WTC11 (cell line): ENCODE data around the gene HLA-F. TPM values are rescaled to one million over a fixed set of nuclear protein-coding genes. Genes with fewer than 3 reads are reported as not detected.

Experiments used
- ATAC-seq: fragments of 200-7000 bp; cut with Tn5 transposase; 2 replicates; pipeline ENCODE4 v1.10.0; 2021; ENCODE audit warnings: mild to moderate bottlenecking, moderate library complexity
- CTCF ChIA-PET: fragments of 300-600 bp; sonication (Branson Sonifier 250); formaldehyde crosslinking; loops from one replicate; lab custom pipeline; 2021; ENCODE audit warnings: antibody characterized with exemption; lab: Charles Lee
- POLR2A ChIA-PET: fragments of 350-600 bp; sonication (Branson Sonifier 250); formaldehyde crosslinking; loops from one replicate; lab custom pipeline; 2021; ENCODE audit warnings: antibody characterized with exemption; lab: Charles Lee
- DNase-seq: peaks from one replicate; pipeline ENCODE4 v3.0.0; 2021; ENCODE audit warnings: low spot score
- H3K27ac Mint-ChIP-seq: 2 replicates; pipeline ENCODE4 v1.8.0; 2021; ENCODE audit warnings: mixed read lengths
- H3K27me3 Mint-ChIP-seq: 2 replicates; pipeline ENCODE4 v1.8.0; 2021; ENCODE audit warnings: low read depth, mild to moderate bottlenecking, moderate library complexity, mixed read lengths
- H3K36me3 Mint-ChIP-seq: 2 replicates; pipeline ENCODE4 v1.8.0; 2021; ENCODE audit warnings: mixed read lengths
- H3K4me1 Mint-ChIP-seq: 2 replicates; pipeline ENCODE4 v1.8.0; 2022; ENCODE audit warnings: mixed read lengths
- H3K4me3 Mint-ChIP-seq: 2 replicates; pipeline ENCODE4 v1.8.0; 2021; ENCODE audit warnings: mild to moderate bottlenecking, moderate library complexity, mixed read lengths
- H3K9me3 Mint-ChIP-seq: 2 replicates; pipeline ENCODE4 v1.8.0; 2021; ENCODE audit warnings: mixed read lengths
- AR ChIP-seq: fragments of 250-450 bp; sonication (Bioruptor Pico); IDR thresholded peaks from 2 replicates; pipeline ENCODE4 v1.9.0; 2021; ENCODE audit warnings: mild to moderate bottlenecking
- ETV6 ChIP-seq: sonication (generic); formaldehyde crosslinking; IDR thresholded peaks from 2 replicates; pipeline ENCODE4 v1.8.1; 2022; ENCODE audit warnings: mild to moderate bottlenecking, missing genetic modification reagents
- GABPB1 ChIP-seq: sonication (generic); formaldehyde crosslinking; IDR thresholded peaks from 2 replicates; pipeline ENCODE4 v1.8.1; 2023; ENCODE audit warnings: mild to moderate bottlenecking, missing genetic modification reagents
- HMGXB4 ChIP-seq: sonication (generic); formaldehyde crosslinking; IDR thresholded peaks from 2 replicates; pipeline ENCODE4 v1.8.1; 2023; ENCODE audit warnings: mild to moderate bottlenecking, moderate library complexity, missing genetic modification reagents
- JUN ChIP-seq: sonication (generic); formaldehyde crosslinking; IDR thresholded peaks from 2 replicates; pipeline ENCODE4 v1.8.0; 2023; ENCODE audit warnings: mild to moderate bottlenecking, missing genetic modification reagents
- KAT7 ChIP-seq: sonication (generic); formaldehyde crosslinking; IDR thresholded peaks from 2 replicates; pipeline ENCODE4 v1.8.1; 2023; ENCODE audit warnings: missing genetic modification reagents, mild to moderate bottlenecking, borderline replicate concordance
- MXD4 ChIP-seq: fragments of 250-450 bp; sonication (Bioruptor Pico); IDR thresholded peaks from 2 replicates; pipeline ENCODE4 v1.8.0; 2021; ENCODE audit warnings: mild to moderate bottlenecking, moderate library complexity, borderline replicate concordance
- NFATC4 ChIP-seq: fragments of 250-450 bp; sonication (Bioruptor Pico); IDR thresholded peaks from 2 replicates; pipeline ENCODE4 v1.9.0; 2021; ENCODE audit warnings: mild to moderate bottlenecking
- PREB ChIP-seq: sonication (generic); formaldehyde crosslinking; IDR thresholded peaks from 2 replicates; pipeline ENCODE4 v1.8.1; 2022; ENCODE audit warnings: mild to moderate bottlenecking, missing genetic modification reagents, moderate library complexity, borderline replicate concordance
- RELA ChIP-seq: sonication (generic); formaldehyde crosslinking; IDR thresholded peaks from 2 replicates; pipeline ENCODE4 v1.8.1; 2022; ENCODE audit warnings: missing genetic modification reagents, mild to moderate bottlenecking, borderline replicate concordance
- SMAD3 ChIP-seq: sonication (generic); formaldehyde crosslinking; IDR thresholded peaks from 2 replicates; pipeline ENCODE4 v1.8.0; 2022; ENCODE audit warnings: missing genetic modification reagents, mild to moderate bottlenecking, borderline replicate concordance
- USF1 ChIP-seq: sonication (generic); formaldehyde crosslinking; IDR thresholded peaks from 2 replicates; pipeline ENCODE4 v1.8.0; 2022; ENCODE audit warnings: mild to moderate bottlenecking, missing genetic modification reagents
- ZNF138 ChIP-seq: sonication (generic); formaldehyde crosslinking; conservative IDR thresholded peaks from 2 replicates; pipeline ENCODE4 v1.8.1; 2022; ENCODE audit warnings: mild to moderate bottlenecking, moderate library complexity, missing genetic modification reagents
- ZNF232 ChIP-seq: sonication (generic); formaldehyde crosslinking; IDR thresholded peaks from 2 replicates; pipeline ENCODE4 v1.8.0; 2022; ENCODE audit warnings: mild to moderate bottlenecking, missing genetic modification reagents
- ZNF281 ChIP-seq: sonication (generic); formaldehyde crosslinking; IDR thresholded peaks from 2 replicates; pipeline ENCODE4 v1.8.0; 2023; ENCODE audit warnings: mild to moderate bottlenecking, missing genetic modification reagents
- total RNA-seq: library from RNA; stranded (reverse); gene quantifications from 3 replicates; pipeline ENCODE4 v1.2.3, GENCODE V29; 2021
- TF ChIP-seq, protein P1 (sequence below): sonication (generic); formaldehyde crosslinking; IDR thresholded peaks from 2 replicates; pipeline ENCODE4 v1.8.1; 2022; ENCODE audit warnings: missing genetic modification reagents, borderline replicate concordance
- TF ChIP-seq, protein P2 (sequence below): sonication (generic); formaldehyde crosslinking; conservative IDR thresholded peaks from 2 replicates; pipeline ENCODE4 v1.8.1; 2022; ENCODE audit warnings: mild to moderate bottlenecking, missing genetic modification reagents
- TF ChIP-seq, protein P3 (sequence below): fragments of 250-450 bp; sonication (Bioruptor Pico); conservative IDR thresholded peaks from 2 replicates; pipeline ENCODE4 v1.9.0; 2021; ENCODE audit warnings: mild to moderate bottlenecking
- TF ChIP-seq, protein P4 (sequence below): sonication (generic); formaldehyde crosslinking; IDR thresholded peaks from 2 replicates; pipeline ENCODE4 v1.8.1; 2023; ENCODE audit warnings: mild to moderate bottlenecking, missing genetic modification reagents, moderate library complexity

HLA-F gene
- total RNA-seq, 1 experiment from 2014 or later, result 7.5 TPM

GRCh38 chr6:29730575-29731126 is 7.4 kb downstream of the HLA-F start:
- Mint-ChIP-seq H3K27me3 (peaks cover 61% of the 10 kb centered on the region), H3K36me3 (no peaks in the 10 kb centered on the region; the same call in 1 of the 2 replicates), H3K4me3 (no peak overlapping the region), H3K27ac (no peak overlapping the region), H3K4me1 (no peaks in the 10 kb centered on the region), H3K9me3 (no peaks in the 10 kb centered on the region)
- ChIA-PET CTCF (interaction anchor here (1.6 kb wide), 1 partner anchor 35 kb away, joined by 4 read pairs; no protein-coding TSS in a partner anchor), POLR2A (no interaction called here)
- ATAC-seq, result no peak
- no peak for DNase-seq
- no peak for TF ChIP-seq HMGXB4 (CRISPR knock-in tag)
- no peak for TF ChIP-seq MXD4 (CRISPR knock-in tag)
- no peak for TF ChIP-seq PREB (CRISPR knock-in tag)
- TF ChIP-seq, protein P1, sequence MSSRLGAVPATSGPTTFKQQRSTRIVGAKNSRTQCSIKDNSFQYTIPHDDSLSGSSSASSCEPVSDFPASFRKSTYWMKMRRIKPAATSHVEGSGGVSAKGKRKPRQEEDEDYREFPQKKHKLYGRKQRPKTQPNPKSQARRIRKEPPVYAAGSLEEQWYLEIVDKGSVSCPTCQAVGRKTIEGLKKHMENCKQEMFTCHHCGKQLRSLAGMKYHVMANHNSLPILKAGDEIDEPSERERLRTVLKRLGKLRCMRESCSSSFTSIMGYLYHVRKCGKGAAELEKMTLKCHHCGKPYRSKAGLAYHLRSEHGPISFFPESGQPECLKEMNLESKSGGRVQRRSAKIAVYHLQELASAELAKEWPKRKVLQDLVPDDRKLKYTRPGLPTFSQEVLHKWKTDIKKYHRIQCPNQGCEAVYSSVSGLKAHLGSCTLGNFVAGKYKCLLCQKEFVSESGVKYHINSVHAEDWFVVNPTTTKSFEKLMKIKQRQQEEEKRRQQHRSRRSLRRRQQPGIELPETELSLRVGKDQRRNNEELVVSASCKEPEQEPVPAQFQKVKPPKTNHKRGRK (CRISPR knock-in tag), result no peak
- TF ChIP-seq SMAD3 (CRISPR knock-in tag), result no peak
- no peak for TF ChIP-seq USF1 (CRISPR knock-in tag)
- TF ChIP-seq ZNF281, result no peak
- no peak for TF ChIP-seq ZNF232
- TF ChIP-seq GABPB1, result no peak
- TF ChIP-seq NFATC4 (CRISPR knock-in tag), result no peak
- no peak for TF ChIP-seq ETV6
- TF ChIP-seq JUN (CRISPR knock-in tag), result no peak

- Mint-ChIP-seq H3K4me3 (no peak overlapping the region), H3K27me3 (peaks cover 59% of the 10 kb centered on the region), H3K9me3 (no peaks in the 10 kb centered on the region), H3K27ac (no peak overlapping the region), H3K36me3 (no peaks in the 10 kb centered on the region), H3K4me1 (no peaks in the 10 kb centered on the region)
- ATAC-seq (no peak), DNase-seq (no peak)
- CTCF ChIA-PET, result interaction anchor here (1.6 kb wide), 1 partner anchor 35 kb away, joined by 4 read pairs; no protein-coding TSS in a partner anchor
- POLR2A ChIA-PET, result no interaction called here
- TF ChIP-seq RELA (CRISPR knock-in tag) (no peak), KAT7 (CRISPR knock-in tag) (no peak), AR (no peak), ZNF138 (CRISPR knock-in tag) (no peak)
- TF ChIP-seq, protein P2, sequence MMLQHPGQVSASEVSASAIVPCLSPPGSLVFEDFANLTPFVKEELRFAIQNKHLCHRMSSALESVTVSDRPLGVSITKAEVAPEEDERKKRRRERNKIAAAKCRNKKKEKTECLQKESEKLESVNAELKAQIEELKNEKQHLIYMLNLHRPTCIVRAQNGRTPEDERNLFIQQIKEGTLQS (CRISPR knock-in tag), result no peak
- TF ChIP-seq, protein P3, sequence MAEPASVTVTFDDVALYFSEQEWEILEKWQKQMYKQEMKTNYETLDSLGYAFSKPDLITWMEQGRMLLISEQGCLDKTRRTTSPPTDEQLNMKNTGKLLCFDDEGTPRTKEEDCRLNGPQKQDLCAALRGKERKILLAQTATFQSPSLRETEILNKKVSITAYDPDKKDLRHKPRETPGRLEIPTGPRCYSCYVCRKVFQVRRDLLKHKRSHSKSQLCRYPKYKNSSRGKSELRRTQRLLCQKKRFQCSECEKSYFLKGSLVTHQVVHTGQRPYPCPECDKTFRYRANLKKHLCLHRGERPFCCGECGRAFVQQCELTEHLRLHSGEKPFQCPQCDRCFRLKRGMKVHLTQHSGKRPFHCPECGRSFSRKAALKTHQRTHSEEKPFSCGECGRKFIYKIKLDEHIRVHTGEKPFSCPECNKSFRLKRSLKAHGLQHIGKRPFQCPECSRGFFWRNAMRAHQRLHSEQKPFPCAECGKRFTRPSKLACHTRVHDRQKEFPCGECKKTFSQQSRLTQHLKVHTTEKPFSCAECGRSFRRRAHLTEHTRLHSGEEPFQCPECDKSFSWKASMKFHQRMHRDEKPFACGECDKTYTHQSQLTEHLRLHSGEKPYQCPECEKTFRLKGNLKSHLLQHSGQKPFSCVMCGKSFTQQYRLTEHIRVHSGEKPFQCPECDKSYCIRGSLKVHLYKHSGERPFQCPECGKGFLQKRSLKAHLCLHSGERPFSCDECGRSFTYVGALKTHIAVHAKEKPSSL, result no peak
- TF ChIP-seq, protein P4, sequence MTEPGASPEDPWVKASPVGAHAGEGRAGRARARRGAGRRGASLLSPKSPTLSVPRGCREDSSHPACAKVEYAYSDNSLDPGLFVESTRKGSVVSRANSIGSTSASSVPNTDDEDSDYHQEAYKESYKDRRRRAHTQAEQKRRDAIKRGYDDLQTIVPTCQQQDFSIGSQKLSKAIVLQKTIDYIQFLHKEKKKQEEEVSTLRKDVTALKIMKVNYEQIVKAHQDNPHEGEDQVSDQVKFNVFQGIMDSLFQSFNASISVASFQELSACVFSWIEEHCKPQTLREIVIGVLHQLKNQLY (CRISPR knock-in tag), result no peak
Observed at GRCh38 chr6:29731281-29731680, 8.0 kb downstream of the HLA-F start.
